Measurements from ENCODE around the gene NOB1.

Gene NOB1

GRCh38 chr16:69773260-69773947 is 18.7 kb upstream of the NOB1 start:
- TF ChIP-seq CTCF (IDR thresholded peaks at IDR 0.05; ENCODE audit: low read length, missing control alignments), result no peak
- no peak for DNase-seq (ENCODE audit: low read depth)
- H3K4me3 ChIP-seq (replicated peaks; ENCODE audit: low read depth, low read length), result no peak overlapping the region

- TF ChIP-seq CTCF (IDR thresholded peaks at IDR 0.05; ENCODE audit: low read length, missing control alignments), result no peak
- no peak overlapping the region for H3K4me3 ChIP-seq (replicated peaks; ENCODE audit: low read depth, low read length)
- no peak for DNase-seq (ENCODE audit: low read depth)
Measured at GRCh38 chr16:69771651-69771967, 16.9 kb upstream of the NOB1 start.

GRCh38 chr16:69769404-69769803 is 14.7 kb upstream of the NOB1 start:
- H3K4me3 ChIP-seq (replicated peaks; ENCODE audit: low read depth, low read length), result no peak overlapping the region
- TF ChIP-seq CTCF (IDR thresholded peaks at IDR 0.05; ENCODE audit: low read length, missing control alignments), result no peak
- no peak for DNase-seq (ENCODE audit: low read depth)

GRCh38 chr16:69768666-69769065 is 13.9 kb upstream of the NOB1 start:
- DNase-seq (ENCODE audit: low read depth), result no peak
- TF ChIP-seq CTCF (IDR thresholded peaks at IDR 0.05; ENCODE audit: low read length, missing control alignments), result no peak

GRCh38 chr16:69767459-69768229 is 12.9 kb upstream of the NOB1 start:
- no peak for TF ChIP-seq CTCF (IDR thresholded peaks at IDR 0.05; ENCODE audit: low read length, missing control alignments)
- no peak for DNase-seq (ENCODE audit: low read depth)
- no peak overlapping the region for H3K4me3 ChIP-seq (replicated peaks; ENCODE audit: low read depth, low read length)

More at GRCh38 chr16:69768666-69769065, 13.9 kb upstream of the NOB1 start:
- no peak overlapping the region for H3K4me3 ChIP-seq (replicated peaks; ENCODE audit: low read depth, low read length)

GRCh38 chr16:69763599-69763942 is 8.8 kb upstream of the NOB1 start:
- no peak for TF ChIP-seq CTCF (IDR thresholded peaks at IDR 0.05; ENCODE audit: low read length, missing control alignments)
- no peak for DNase-seq (ENCODE audit: low read depth)
- peak overlapping the region; percentile 93 for H3K4me3 ChIP-seq (replicated peaks; ENCODE audit: low read depth, low read length)

Data from fibroblast of pulmonary artery (primary cell).